GM13977 (cell line): ENCODE data around the gene UBL7.

ENCODE experiments used
- DNase-seq: peaks from one replicate; pipeline ENCODE4 v3.0.0; 2012; ENCODE audit warnings: low spot score
- CTCF ChIP-seq: IDR thresholded peaks from 2 replicates; pipeline ENCODE4 v1.5.1; 2012; ENCODE audit warnings: mild to moderate bottlenecking, control low read depth; ENCODE audit not compliant: insufficient read depth; ENCODE audit errors: extremely low read depth, missing control alignments
- in situ Hi-C: fragments of 300-500 bp; cut with MboI; formaldehyde crosslinking; loops from one replicate; pipeline ENCODE4 v1.12.0; 2022; ENCODE audit warnings: low sequenced_read_pairs, low pct_unique_long_range_greater_than_20kb, mixed read lengths, inconsistent platforms; ENCODE audit not compliant: unreplicated experiment

UBL7 gene

DNA sequence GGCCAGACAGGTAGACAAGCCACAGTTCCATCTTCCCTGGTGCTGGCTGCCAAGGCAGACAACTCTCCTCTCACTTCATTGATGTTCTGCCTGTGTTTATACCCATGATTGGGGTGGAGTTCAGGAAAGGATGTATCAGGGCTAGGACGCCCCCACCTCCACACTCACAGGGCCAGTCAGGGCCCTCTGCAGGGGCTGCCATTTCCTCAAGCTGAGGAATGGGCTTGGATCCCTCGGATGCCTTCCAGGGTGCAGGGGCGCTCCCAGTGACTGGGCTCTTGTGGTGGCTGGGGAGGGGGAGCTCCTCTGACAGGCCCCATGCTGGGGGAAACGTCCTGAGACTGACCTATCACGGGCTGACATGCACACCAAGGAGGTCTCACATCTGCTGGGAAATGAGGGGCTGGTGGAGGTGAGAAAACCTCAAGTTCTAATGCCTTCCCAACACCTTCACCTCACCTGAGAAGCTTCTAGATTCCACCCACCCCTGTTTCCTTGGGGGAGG is 58.6 kb downstream of the UBL7 start:
- no peak for TF ChIP-seq CTCF
- DNase-seq: no peak
- in situ Hi-C loops: no loop called here

- DNase-seq: no peak
- in situ Hi-C loops: no loop called here
- TF ChIP-seq CTCF: no peak
These were observed 59.8 kb downstream of the UBL7 start for GRCh38 chr15:74400915-74401757.

DNA sequence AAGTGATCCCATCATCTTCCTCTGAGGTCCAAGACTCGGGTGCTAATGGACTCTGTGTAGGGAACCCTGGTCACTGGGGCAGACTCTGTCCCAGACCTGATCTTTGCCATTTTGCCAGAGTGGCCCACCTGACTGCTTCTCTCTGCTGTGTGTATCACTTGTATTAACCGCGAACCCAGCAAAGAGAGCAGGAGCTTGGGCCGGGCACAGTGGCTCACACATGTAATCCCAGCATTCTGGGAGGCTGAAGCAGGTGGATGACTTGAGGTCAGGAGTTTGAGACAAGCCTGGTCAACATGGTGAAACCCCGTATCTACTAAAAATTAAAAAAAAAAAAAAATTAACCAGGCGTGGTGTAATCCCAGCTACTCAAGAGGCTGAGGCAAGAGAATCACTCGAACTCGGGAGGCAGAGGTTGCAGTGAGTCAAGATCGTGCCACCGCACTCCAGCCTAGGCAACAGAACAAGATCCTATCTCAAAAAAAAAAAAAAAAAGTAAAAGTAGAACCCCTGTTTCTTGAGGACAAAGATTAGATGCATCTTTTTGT is 60.6 kb downstream of the UBL7 start:
- TF ChIP-seq CTCF: no peak
- DNase-seq: no peak
- in situ Hi-C loops: no loop called here

GRCh38 chr15:74399511-74400312 is 61.2 kb downstream of the UBL7 start:
- no peak for DNase-seq
- no peak for TF ChIP-seq CTCF
- in situ Hi-C loops: no loop called here

DNA sequence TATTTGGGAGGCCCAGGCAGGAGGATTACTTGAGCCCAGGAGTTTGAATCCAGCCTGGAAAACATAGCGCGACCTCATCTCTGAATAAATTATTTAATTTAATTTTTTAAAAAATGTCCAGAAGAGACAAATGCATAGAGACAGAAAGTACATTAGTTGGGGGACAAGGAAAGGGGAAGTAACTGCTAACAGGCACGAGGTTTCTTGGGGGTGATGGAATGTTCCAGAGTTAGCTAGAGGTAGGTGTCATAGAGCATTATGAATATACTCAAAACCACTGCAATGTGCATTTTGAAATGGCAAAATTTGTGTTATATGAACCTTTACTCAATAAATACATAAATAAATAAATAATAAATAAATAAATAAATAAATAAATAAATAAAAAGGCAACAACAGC is 61.9 kb downstream of the UBL7 start:
- in situ Hi-C loops: no loop called here
- TF ChIP-seq CTCF: no peak
- DNase-seq: no peak

DNA sequence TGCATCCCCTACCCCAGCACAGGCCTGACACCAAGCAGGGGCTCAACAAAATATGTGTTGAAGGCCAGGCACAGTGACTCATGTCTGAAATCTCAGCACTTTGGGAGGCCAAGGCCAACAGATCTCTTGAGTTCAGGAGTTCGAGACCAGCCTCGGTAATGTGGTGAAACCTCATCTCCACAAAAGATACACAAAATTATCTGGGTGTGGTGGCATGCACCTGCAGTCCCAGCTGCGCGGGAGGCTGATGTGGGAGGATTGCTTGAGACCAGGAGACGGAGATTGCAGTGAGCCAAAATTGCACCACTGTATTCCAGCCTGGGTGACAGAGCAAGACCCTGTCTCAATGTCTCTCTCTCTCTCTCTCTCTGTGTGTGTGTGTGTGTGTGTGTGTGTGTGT is 62.8 kb downstream of the UBL7 start:
- in situ Hi-C loops: no loop called here
- TF ChIP-seq CTCF: no peak
- no peak for DNase-seq
